Cardiac fibroblast (primary cell): ENCODE data around the gene FBLN5.
"Not testable (repeated sequence)": the region's sequence is repeated elsewhere in the genome, so short reads cannot be mapped to it uniquely, and the experiment has no call there.

ENCODE experiments used
- DNase-seq, 2 donors: peaks; one replicate each; pipeline versions ENCODE4 v3.0.0 to v3.0.0-alpha.2; 2010; ENCODE audit warnings: low read depth in 2 of 2
- H3K4me3 ChIP-seq, 2 donors: replicated peaks in 1 of 2; 1 replicate in 1 of 2; 2 replicates in 1 of 2; pipeline ENCODE4 v1.5.1; 2011; ENCODE audit warnings: low read depth in 2 of 2, low read length in 2 of 2, mild to moderate bottlenecking in 2 of 2, moderate library complexity in 1 of 2
- TF ChIP-seq, protein P1 (sequence below): IDR thresholded peaks from one replicate; pipeline ENCODE4 v1.5.1; 2011; ENCODE audit warnings: low read depth, mild to moderate bottlenecking, low read length, inconsistent platforms

The FBLN5 gene

DNA sequence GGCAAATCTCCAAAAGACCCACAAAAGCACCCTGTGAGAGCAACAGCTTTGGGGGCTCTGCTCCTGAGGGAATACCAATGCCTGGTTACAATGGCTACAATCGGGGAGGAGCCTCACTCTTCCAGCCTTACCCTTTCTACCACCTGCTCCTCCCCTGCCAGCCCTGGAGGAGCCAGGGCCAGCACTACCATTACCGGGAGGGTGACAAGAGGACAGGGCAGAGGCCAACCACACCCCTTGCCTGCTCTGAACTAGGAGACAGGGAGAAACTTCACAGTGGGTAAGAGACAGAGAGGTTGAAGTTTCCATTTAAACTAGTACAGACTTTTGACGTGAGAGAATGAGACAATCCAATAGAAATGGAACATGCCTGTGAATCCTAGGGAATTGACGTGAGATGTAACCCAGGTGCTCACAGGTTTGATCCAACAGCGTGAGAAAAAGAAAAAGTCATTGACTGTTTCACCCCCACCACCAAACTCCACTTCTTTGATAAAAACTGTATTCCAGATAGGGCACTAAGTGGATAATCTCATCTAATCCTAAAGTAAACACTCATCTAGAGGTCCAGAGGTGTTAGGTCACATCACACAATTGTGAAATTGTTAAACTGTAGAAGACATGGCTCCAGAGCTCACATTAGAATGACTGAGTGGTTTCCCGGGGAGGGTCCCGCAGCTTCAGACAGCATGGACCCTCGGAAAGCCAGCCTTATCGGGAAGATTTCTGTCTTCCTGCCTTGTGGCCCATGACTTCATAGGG lies 71.8 kb downstream of the FBLN5 start:
- no peak overlapping the region for H3K4me3 ChIP-seq
- TF ChIP-seq, protein P1, sequence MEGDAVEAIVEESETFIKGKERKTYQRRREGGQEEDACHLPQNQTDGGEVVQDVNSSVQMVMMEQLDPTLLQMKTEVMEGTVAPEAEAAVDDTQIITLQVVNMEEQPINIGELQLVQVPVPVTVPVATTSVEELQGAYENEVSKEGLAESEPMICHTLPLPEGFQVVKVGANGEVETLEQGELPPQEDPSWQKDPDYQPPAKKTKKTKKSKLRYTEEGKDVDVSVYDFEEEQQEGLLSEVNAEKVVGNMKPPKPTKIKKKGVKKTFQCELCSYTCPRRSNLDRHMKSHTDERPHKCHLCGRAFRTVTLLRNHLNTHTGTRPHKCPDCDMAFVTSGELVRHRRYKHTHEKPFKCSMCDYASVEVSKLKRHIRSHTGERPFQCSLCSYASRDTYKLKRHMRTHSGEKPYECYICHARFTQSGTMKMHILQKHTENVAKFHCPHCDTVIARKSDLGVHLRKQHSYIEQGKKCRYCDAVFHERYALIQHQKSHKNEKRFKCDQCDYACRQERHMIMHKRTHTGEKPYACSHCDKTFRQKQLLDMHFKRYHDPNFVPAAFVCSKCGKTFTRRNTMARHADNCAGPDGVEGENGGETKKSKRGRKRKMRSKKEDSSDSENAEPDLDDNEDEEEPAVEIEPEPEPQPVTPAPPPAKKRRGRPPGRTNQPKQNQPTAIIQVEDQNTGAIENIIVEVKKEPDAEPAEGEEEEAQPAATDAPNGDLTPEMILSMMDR: no peak
- DNase-seq: no peak

DNA sequence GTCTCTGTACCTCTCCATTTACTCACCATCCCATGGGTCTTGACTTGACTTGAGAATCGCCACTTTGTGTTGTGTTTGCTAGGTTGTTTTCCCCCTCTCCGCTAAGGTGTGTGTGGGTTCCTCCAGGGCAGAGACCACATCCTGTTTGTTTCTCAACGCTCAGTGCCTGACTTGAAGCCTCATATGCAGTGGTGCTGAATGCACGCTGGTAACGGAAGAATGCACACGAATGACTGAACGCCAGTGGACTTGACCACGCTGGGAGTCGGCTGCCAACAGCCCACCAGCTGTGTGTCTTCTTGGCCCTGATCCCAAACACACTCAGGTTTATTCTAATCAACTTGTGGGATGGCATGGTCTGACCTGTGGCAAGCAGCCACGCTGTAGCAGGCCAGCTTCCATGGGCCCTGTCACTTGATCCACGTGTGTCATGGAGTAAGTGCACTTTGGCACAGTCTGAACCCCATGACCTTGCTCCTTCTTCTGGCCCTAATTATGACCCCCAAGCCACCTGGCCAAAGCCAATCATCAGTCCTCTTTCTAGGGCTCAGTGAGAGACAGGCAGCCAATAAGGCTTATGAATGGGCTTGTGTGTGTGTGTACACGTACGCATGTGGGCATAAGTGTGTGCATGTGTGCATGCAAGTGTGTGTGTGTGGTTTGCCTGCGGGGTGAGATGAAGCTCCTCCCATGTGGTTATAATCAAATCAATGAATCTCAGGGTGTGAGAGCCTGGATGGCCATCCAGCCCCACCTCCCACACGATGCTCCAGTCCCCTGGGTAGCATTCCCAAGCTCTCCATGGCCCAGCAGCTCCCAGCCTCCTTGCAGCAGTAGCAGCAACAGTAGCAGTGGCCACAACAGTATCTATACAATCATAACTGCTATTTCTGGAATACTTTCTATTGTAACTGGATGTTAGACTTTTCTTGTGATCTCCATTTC lies 73.8 kb downstream of the FBLN5 start:
- DNase-seq: peak; percentile 31 to 36
- no peak overlapping the region for H3K4me3 ChIP-seq
- TF ChIP-seq, protein P1: no peak

DNA sequence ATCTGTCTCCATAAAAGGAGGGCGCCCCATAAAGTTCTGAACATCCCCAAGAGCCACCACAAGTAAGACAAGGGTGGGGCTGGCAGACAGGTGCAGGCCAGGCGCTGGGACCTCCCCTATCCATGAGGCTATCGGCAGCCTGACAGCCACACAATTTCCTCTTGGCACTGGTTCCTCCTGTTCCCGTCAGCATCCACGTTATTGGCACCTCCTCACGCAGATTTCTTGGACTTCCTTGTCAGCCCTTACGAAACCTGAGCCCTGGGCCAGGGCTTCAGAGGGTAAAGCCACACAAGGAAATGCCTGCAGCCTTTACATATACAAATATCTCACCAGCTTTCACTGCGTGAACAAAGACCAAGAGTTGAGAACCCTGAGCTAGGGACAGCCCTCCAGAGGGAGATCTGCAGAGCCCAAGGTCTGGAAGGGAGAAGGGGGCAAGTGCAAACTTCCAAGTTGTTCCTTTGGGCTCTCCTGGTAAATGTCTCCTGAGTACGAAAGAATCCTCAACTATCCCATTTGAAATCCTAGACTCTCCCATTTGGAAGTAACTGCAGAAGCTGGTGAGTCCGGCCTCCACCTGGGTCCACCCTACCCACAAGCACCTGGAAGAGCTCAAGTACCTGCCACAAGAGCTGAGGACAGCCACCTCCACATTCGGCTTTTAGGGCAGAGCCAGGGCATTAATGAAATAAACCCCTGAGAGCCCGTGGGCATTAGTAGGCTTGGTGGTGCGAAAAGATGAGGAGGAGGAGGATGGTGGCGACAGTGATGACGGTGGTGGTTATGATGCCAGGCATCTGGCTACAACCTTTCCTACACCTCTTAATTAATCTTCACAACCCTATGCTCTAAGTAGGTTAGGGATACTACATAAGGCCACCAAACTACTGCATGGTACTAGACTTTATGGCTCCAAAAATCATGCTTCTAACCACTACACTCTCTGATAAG lies 74.7 kb downstream of the FBLN5 start:
- TF ChIP-seq, protein P1: no peak
- no peak overlapping the region for H3K4me3 ChIP-seq
- DNase-seq: peak; percentile 80 to 98

DNA sequence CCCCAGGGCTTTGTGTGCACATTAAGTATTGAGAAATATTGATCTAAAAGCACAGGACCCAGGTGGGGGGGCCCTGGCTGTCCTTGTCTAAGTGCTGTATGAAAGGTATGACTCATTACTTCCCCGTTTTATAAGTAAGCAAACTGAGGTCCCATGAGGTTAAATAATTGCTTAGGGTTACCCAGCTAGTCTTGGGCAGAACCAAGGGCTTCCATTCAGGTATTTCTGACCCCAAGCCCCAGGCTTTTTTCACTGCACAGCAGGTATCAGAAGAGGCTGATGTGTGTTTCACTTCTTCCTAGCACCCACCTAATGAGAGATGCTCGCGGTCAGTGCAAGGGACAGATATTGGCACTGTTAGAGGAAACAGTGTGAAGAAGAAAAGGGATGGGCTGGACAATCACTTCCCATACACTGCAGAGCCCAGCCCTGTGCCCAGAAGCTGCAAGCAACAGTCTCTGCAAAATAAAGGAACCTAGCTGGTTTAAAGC lies 75.4 kb downstream of the FBLN5 start:
- H3K4me3 ChIP-seq: no peak overlapping the region
- DNase-seq: peak; percentile 48 to 69
- TF ChIP-seq, protein P1: no peak

DNA sequence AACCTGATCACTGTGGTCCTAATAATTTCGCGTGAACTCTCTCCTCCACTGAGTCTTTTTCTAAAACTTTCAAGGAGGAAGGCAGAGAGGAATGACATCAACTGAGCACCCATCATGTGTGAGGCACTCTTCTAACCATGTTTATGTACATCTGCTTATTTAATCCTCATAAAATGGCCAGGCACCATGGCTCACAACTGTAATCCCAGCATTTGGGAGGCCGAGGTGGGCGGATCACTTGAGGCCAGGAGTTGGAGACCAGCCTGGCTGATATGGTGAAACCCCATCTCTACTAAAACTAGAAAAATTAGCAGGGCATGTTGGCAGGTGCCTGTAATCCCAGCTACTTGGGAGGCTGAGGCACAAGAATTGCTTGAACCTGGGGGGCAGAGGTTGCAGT lies 76.1 kb downstream of the FBLN5 start:
- not testable (repeated sequence) for DNase-seq, H3K4me3 ChIP-seq

DNA sequence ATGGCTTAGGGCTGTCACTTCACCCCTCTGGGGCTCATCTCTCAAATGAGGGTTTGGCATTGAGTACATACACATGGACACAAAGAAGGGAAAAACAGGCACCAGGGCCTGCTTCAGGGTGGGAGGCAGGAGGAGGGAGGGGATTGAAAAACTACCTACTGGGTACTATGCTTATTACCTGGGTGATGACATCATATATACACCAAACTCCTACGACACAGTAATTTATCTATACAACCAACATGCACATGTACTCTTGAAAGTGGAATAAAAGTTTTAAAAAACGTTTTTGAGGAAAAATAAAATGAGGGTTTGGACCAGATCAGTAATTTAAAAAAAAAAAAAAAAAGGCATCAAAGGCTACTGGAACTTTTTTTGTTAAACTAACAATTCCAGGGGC lies 76.6 kb downstream of the FBLN5 start:
- no peak overlapping the region for H3K4me3 ChIP-seq
- no peak for DNase-seq
- TF ChIP-seq, protein P1: no peak
